Mucosa of stomach (tissue), 1 donor: ENCODE results near the gene BMP10.

Source experiments
- H3K27me3 ChIP-seq: one replicate; pipeline ENCODE4 v1.7.0; 2013; ENCODE audit warnings: mild to moderate bottlenecking, low read length; ENCODE audit not compliant: control insufficient read depth, insufficient read depth
- H3K36me3 ChIP-seq: one replicate; pipeline ENCODE4 v1.7.0; 2013; ENCODE audit warnings: low read length; ENCODE audit not compliant: control insufficient read depth, insufficient read depth
- H3K4me1 ChIP-seq: one replicate; pipeline ENCODE4 v1.7.0; 2013; ENCODE audit warnings: mild to moderate bottlenecking, low read length; ENCODE audit not compliant: control insufficient read depth, insufficient read depth
- H3K4me3 ChIP-seq: one replicate; pipeline ENCODE4 v1.7.0; 2013; ENCODE audit warnings: low read length
- H3K9ac ChIP-seq: one replicate; pipeline ENCODE4 v1.7.0; 2013; ENCODE audit warnings: mild to moderate bottlenecking, low read length, moderate library complexity
- H3K9me3 ChIP-seq: one replicate; pipeline ENCODE4 v1.7.0; 2013; ENCODE audit warnings: mild to moderate bottlenecking, low read length, moderate library complexity; ENCODE audit not compliant: control insufficient read depth
- donor health status: Pancreatic carcinoma.

Gene BMP10

GRCh38 chr2:68861330-68861729 is 9.9 kb downstream of the BMP10 start:
- H3K27me3 ChIP-seq: peaks cover 5% of the 10 kb centered on the region
- H3K4me1 ChIP-seq: no peaks in the 10 kb centered on the region
- H3K9ac ChIP-seq: no peak overlapping the region

GRCh38 chr2:68860111-68860510 is 11.1 kb downstream of the BMP10 start:
- no peaks in the 10 kb centered on the region for H3K4me1 ChIP-seq
- H3K9ac ChIP-seq: no peak overlapping the region

More at GRCh38 chr2:68861330-68861729, 9.9 kb downstream of the BMP10 start:
- H3K4me3 ChIP-seq: no peak overlapping the region
- H3K36me3 ChIP-seq: no peaks in the 10 kb centered on the region
- no peaks in the 10 kb centered on the region for H3K9me3 ChIP-seq

GRCh38 chr2:68857855-68858456 is 13.2 kb downstream of the BMP10 start:
- Histone ChIP-seq H3K27me3 (peaks cover 5% of the 10 kb centered on the region), H3K4me3 (no peak overlapping the region), H3K36me3 (no peaks in the 10 kb centered on the region), H3K9me3 (no peaks in the 10 kb centered on the region), H3K9ac (no peak overlapping the region), H3K4me1 (no peaks in the 10 kb centered on the region)

More at GRCh38 chr2:68860111-68860510, 11.1 kb downstream of the BMP10 start:
- Histone ChIP-seq H3K36me3 (no peaks in the 10 kb centered on the region), H3K4me3 (no peak overlapping the region), H3K9me3 (no peaks in the 10 kb centered on the region), H3K27me3 (peaks cover 5% of the 10 kb centered on the region)

- H3K36me3 ChIP-seq: no peaks in the 10 kb centered on the region
- no peaks in the 10 kb centered on the region for H3K4me1 ChIP-seq
- no peak overlapping the region for H3K9ac ChIP-seq
- H3K9me3 ChIP-seq: no peaks in the 10 kb centered on the region
- peaks cover 5% of the 10 kb centered on the region for H3K27me3 ChIP-seq
- no peak overlapping the region for H3K4me3 ChIP-seq
These were observed 13.9 kb downstream of the BMP10 start for GRCh38 chr2:68857202-68857845.

GRCh38 chr2:68855550-68855949 is 15.6 kb downstream of the BMP10 start:
- Histone ChIP-seq H3K9ac (no peak overlapping the region), H3K27me3 (peaks cover 5% of the 10 kb centered on the region), H3K36me3 (no peaks in the 10 kb centered on the region), H3K9me3 (no peaks in the 10 kb centered on the region), H3K4me3 (no peak overlapping the region), H3K4me1 (no peaks in the 10 kb centered on the region)

- H3K36me3 ChIP-seq: no peaks in the 10 kb centered on the region
- no peaks in the 10 kb centered on the region for H3K4me1 ChIP-seq
- H3K9ac ChIP-seq: no peak overlapping the region
- no peaks in the 10 kb centered on the region for H3K27me3 ChIP-seq
- no peak overlapping the region for H3K4me3 ChIP-seq
- H3K9me3 ChIP-seq: no peaks in the 10 kb centered on the region
These were observed 16.7 kb downstream of the BMP10 start for GRCh38 chr2:68854476-68854875.

- no peaks in the 10 kb centered on the region for H3K9me3 ChIP-seq
These were observed 17.3 kb downstream of the BMP10 start for GRCh38 chr2:68853915-68854314.

GRCh38 chr2:68853035-68853434 is 18.2 kb downstream of the BMP10 start:
- Histone ChIP-seq H3K27me3 (no peaks in the 10 kb centered on the region), H3K4me1 (peaks cover 3% of the 10 kb centered on the region), H3K36me3 (no peaks in the 10 kb centered on the region), H3K9me3 (no peaks in the 10 kb centered on the region), H3K4me3 (no peak overlapping the region), H3K9ac (no peak overlapping the region)

More at GRCh38 chr2:68853915-68854314, 17.3 kb downstream of the BMP10 start:
- no peaks in the 10 kb centered on the region for H3K4me1 ChIP-seq
- no peak overlapping the region for H3K9ac ChIP-seq
- H3K27me3 ChIP-seq: no peaks in the 10 kb centered on the region
- H3K36me3 ChIP-seq: no peaks in the 10 kb centered on the region
- H3K4me3 ChIP-seq: no peak overlapping the region

- Histone ChIP-seq H3K4me3 (no peak overlapping the region), H3K9ac (no peak overlapping the region), H3K36me3 (no peaks in the 10 kb centered on the region), H3K9me3 (no peaks in the 10 kb centered on the region), H3K4me1 (peaks cover 6% of the 10 kb centered on the region), H3K27me3 (no peaks in the 10 kb centered on the region)
These were observed 20.7 kb downstream of the BMP10 start for GRCh38 chr2:68850524-68850923.

GRCh38 chr2:68849579-68850030 is 21.6 kb downstream of the BMP10 start:
- peaks cover 6% of the 10 kb centered on the region for H3K4me1 ChIP-seq
- H3K4me3 ChIP-seq: no peak overlapping the region
- no peaks in the 10 kb centered on the region for H3K9me3 ChIP-seq
- no peak overlapping the region for H3K9ac ChIP-seq
- H3K27me3 ChIP-seq: no peaks in the 10 kb centered on the region
- H3K36me3 ChIP-seq: no peaks in the 10 kb centered on the region

- Histone ChIP-seq H3K27me3 (no peaks in the 10 kb centered on the region), H3K4me1 (peaks cover 6% of the 10 kb centered on the region), H3K4me3 (no peak overlapping the region), H3K36me3 (no peaks in the 10 kb centered on the region), H3K9ac (no peak overlapping the region), H3K9me3 (no peaks in the 10 kb centered on the region)
These were observed 23.4 kb downstream of the BMP10 start for GRCh38 chr2:68847751-68848150.

GRCh38 chr2:68846091-68846490 is 25.1 kb downstream of the BMP10 start:
- H3K4me3 ChIP-seq: no peak overlapping the region
- H3K4me1 ChIP-seq: peaks cover 6% of the 10 kb centered on the region
- H3K36me3 ChIP-seq: no peaks in the 10 kb centered on the region
- H3K9me3 ChIP-seq: no peaks in the 10 kb centered on the region
- no peak overlapping the region for H3K9ac ChIP-seq
- H3K27me3 ChIP-seq: no peaks in the 10 kb centered on the region
